Measurements from ENCODE around the gene EIF3F.

EIF3F gene

DNA sequence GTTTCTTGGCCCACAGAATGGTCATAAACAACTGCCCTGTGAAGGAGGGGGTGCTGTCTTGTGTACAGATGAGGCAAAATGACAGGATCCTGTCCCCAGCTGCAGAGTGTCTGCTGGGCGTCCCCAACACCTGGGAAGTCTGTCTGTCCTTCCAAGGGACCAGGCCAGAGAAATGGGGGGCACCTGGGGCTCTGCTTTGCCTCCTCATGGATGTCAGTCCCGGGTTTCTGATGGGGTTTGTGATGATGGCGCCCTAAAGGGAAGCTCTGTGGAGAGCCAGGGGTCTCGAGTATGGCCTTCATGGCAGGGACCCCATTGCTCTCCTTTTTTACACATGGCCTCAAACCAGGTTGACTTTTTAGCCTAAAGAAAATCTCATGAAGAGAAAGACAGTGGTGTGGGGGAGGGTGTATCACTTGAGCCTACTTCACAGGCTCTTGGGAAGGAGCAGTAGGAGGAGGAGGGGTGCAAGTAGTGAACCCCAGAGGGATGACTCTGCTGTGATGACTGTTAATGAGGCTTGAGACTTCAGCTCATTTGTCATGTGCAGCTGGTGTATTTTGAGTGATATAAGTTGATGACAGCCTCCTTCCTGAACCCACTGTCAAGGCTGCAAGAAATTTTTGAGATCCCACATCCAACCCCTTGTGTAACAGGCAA lies 53.3 kb downstream of the EIF3F start:
- no peak for DNase-seq

DNA sequence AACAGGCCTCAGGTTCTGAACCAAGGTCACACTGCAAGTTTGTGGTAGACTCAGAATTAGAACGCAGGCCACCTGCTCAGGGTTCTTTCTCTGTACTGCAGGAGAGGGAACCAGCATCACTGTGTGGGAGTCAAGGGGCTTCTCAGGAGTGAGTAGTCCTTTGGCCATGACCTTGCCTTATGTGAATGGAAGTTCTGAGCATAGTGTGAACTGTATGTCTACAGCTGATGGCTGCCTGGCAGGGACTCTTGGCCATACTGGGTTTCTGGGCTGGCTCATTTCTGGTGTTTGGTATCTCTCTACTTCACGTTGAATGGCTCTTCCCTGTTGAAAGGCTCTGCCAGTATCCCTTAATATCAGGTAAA lies 53.8 kb downstream of the EIF3F start:
- DNase-seq, result no peak

DNA sequence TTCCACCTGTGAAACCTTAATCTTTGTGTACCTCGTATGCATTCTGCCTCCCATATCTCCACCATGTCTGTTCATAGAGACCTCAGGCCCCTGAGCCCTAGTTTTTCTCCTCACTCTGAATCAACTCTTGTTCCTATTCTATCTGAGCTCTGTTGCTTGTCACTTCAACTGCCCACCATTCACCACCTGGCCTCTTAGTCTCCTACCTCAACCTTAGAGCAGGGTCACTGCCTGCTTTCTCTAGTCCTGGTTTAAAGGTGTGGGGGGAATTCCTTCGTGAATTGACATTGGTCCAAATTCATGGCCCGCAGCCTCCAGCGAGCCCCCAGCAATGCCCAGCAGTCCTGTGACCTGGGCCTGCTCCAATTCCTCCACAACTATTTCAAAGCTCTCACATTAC lies 54.4 kb downstream of the EIF3F start:
- DNase-seq, result no peak

DNA sequence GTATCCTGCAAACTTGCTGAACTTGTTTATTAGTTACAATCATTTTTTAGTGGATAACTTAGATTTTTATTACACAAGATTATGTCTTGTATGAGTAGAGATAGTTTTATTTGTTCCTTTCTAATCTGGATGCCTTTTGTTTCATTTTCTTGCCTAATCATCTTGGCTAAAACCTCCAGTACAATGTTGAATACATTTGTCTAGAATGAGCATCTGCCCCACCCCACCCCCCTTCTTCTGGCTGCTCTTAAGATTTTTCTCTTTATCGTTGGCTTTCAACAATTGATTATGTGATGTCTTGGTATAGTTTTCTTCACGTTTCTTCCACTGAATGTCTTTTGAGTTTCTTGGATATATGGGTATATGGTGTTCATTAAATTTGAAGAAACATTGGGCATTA lies 56.6 kb downstream of the EIF3F start:
- DNase-seq, result no peak

DNA sequence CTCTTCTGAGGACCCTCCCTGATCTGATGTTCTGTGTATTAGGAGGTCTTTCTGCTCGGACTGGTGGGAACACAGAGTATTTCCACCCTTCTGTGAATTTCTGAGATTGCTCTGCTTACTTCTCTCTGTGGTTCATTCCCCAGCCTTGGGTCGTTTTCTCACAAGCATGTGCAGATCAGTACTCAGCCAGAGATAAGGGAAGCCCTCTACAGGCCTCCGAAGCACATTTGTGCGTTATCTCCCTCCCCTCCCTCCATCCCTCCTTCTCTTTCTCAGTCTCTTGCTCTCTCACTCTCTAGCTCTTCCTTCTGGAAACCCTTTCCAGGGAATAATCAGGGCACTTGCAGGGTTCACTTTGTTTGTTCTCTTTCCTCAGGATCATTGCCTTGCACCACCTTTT lies 58.7 kb downstream of the EIF3F start:
- DNase-seq, result no peak

DNA sequence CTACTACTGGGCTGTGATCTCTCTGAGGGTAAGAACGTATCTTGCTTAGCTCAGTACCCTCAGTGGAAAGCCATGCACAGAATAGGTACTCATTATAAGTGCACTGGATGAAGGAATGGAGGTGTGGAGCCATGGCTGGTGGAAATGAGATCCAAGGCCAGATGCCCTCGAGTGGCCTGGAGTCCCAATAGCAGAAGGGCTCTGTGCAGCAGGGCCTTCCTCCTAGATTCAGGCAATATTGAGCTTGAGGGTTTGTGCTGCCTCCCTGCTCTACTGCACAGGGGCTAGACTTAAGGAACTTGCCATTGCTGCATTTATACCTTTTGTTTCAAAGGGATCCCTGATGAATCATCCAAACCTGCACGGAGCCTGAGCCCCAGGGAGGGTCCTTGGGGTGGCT lies 60.2 kb downstream of the EIF3F start:
- no peak for DNase-seq

DNA sequence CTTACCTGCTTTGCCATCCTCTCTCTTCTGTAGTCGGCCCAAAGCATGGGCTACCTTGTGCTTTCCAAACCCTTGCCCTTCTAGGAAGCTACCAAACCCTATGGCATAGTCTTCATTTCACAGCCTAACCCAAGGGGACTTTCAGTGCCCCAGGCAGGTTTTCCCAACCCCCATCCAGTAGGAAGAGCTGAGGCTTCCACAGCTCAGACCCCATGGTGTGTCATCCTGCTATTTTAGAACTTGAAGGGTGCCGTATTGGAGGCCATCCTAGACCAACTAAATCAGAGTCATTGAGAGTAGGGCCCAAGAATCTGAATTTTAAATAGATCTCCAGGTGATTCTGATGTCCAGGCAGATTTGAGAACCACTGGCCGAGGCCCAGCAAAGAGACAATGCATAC lies 61.9 kb downstream of the EIF3F start:
- no peak for DNase-seq
